ENCODE data around the gene VENTX.

GRCh38 chr10:133237241-133237587, 441 bp upstream of the VENTX start:
- no peak for TF ChIP-seq POLR2AphosphoS5 (IDR thresholded peaks at IDR 0.05; ENCODE audit: low read depth, low read length)
- TF ChIP-seq CTCF (IDR thresholded peaks at IDR 0.05): no peak
- TF ChIP-seq REST (IDR thresholded peaks at IDR 0.05; ENCODE audit: insufficient read depth in 1 of 2, low read depth in 2 of 2, low read length in 1 of 2): no peak

Data from Panc1 (cell line).